Neural cell (in vitro differentiated cells): ENCODE measurements around the gene HIVEP3.

ENCODE experiments used
- EZH2 ChIP-seq: fragments of 200-600, 300-800 bp; shearing (Covaris generic), sonication (generic); IDR thresholded peaks from 2 replicates; pipeline ENCODE4 v1.6.1; 2014; ENCODE audit warnings: antibody characterized with exemption, low read length, borderline replicate concordance, mild to moderate bottlenecking; ENCODE audit not compliant: insufficient read depth, poor library complexity, severe bottlenecking
- TAF1 ChIP-seq: IDR thresholded peaks from 2 replicates; pipeline ENCODE4 v1.6.1; 2012; ENCODE audit warnings: low read depth
- TF ChIP-seq, protein P1 (sequence below): fragments of 450-650 bp; IDR thresholded peaks from 2 replicates; pipeline ENCODE4 v1.5.1; 2014; ENCODE audit warnings: antibody characterized with exemption, mild to moderate bottlenecking, moderate library complexity; ENCODE audit not compliant: poor library complexity, severe bottlenecking

DNA sequence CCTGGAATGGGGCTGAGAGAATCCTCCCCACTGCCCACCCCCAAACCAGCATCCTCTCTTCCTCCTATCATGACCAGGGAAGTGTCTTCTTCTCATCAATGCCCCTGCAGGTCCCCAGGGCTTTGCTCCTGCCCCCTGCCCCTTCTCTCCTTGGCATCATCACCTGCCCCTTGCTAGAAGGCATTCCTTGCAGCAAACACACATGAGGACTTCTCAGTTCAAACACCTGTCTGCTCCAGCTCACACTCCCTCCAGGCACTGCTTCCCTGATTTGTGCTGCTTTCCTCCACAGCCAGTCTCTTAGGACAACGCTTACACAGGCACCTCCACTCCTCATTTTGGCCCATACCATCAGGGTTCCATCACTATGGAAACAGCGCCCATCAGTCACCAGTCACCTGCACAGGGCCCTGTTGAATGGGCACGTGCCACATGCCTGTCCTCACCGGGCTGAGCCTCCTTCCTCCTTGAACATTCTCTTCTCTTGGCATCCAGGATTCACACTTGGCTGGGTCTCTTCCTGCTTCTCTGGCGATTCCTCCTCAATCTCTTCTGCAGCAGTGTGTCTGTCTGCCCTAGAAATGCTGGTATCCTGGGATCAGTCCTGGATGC is 352.3 kb downstream of the HIVEP3 start:
- TF ChIP-seq TAF1 (no peak), EZH2 (no peak)
- TF ChIP-seq, protein P1, sequence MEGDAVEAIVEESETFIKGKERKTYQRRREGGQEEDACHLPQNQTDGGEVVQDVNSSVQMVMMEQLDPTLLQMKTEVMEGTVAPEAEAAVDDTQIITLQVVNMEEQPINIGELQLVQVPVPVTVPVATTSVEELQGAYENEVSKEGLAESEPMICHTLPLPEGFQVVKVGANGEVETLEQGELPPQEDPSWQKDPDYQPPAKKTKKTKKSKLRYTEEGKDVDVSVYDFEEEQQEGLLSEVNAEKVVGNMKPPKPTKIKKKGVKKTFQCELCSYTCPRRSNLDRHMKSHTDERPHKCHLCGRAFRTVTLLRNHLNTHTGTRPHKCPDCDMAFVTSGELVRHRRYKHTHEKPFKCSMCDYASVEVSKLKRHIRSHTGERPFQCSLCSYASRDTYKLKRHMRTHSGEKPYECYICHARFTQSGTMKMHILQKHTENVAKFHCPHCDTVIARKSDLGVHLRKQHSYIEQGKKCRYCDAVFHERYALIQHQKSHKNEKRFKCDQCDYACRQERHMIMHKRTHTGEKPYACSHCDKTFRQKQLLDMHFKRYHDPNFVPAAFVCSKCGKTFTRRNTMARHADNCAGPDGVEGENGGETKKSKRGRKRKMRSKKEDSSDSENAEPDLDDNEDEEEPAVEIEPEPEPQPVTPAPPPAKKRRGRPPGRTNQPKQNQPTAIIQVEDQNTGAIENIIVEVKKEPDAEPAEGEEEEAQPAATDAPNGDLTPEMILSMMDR: no peak
